Stimulated activated CD8-positive, alpha-beta memory T cell treated with anti-CD3 and anti-CD28 coated beads, Interleukin-12 subunit alpha, Interleukin-12 subunit beta, amount 100 ng/mL, for 1 hour (primary cell): ENCODE measurements around the gene PCDHA13.
"Not testable (repeated sequence)": the region's sequence is repeated elsewhere in the genome, so short reads cannot be mapped to it uniquely, and the experiment has no call there.

ENCODE experiments used
- DNase-seq: peaks from one replicate; pipeline ENCODE4 v3.0.0-alpha.2; 2020; ENCODE audit warnings: low read depth

The PCDHA13 gene

DNA sequence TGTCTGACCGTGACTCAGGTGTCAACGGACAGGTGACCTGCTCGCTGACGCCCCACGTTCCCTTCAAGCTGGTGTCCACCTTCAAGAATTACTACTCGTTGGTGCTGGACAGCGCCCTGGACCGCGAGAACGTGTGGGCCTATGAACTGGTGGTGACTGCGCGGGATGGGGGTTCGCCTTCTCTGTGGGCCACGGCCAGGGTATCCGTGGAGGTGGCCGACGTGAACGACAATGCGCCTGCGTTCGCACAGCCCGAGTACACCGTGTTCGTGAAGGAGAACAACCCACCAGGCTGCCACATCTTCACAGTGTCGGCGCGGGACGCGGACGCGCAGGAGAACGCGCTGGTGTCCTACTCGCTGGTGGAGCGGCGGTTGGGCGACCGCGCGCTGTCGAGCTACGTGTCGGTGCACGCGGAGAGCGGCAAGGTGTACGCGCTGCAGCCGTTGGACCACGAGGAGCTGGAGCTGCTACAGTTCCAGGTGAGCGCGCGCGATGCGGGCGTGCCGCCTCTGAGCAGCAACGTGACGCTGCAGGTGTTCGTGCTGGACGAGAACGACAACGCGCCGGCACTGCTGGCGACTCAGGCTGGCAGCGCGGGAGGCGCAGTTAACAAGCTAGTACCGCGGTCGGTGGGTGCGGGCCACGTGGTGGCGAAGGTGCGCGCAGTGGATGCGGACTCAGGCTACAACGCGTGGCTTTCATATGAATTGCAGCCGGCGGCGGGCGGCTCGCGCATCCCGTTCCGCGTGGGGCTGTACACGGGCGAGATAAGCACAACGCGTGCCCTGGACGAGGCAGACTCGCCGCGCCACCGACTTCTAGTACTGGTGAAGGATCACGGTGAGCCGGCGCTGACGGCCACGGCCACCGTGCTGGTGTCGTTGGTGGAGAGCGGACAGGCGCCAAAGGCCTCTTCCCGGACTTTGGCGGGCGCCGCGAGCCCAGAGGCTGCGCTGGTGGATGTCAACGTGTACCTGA lies 11.4 kb upstream of the PCDHA13 start:
- DNase-seq, result no peak

GRCh38 chr5:140875085-140876065 lies 6.5 kb upstream of the PCDHA13 start, which contains the start of gene PCDHA12:
Gene PCDHA12, plus strand, starts transcription at chr5:140875308. Its CDS starts 165 bp downstream, at chr5:140875473.
- DNase-seq, result no peak

DNA sequence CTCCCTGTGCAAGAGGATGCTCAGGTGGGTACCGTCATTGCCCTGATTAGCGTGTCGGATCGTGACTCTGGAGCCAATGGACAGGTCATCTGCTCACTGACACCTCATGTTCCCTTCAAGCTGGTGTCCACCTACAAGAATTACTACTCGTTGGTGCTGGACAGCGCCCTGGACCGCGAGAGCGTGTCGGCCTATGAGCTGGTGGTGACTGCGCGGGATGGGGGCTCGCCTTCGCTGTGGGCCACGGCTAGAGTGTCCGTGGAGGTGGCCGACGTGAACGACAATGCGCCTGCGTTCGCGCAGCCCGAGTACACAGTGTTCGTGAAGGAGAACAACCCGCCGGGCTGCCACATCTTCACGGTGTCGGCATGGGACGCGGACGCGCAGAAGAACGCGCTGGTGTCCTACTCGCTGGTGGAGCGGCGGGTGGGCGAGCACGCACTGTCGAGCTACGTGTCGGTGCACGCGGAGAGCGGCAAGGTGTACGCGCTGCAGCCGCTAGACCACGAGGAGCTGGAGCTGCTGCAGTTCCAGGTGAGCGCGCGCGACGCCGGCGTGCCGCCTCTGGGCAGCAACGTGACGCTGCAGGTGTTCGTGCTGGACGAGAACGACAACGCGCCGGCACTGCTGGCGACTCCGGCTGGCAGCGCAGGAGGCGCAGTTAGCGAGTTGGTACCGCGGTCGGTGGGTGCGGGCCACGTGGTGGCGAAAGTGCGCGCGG lies 5.2 kb upstream of the PCDHA13 start:
- DNase-seq, result not testable (repeated sequence)

DNA sequence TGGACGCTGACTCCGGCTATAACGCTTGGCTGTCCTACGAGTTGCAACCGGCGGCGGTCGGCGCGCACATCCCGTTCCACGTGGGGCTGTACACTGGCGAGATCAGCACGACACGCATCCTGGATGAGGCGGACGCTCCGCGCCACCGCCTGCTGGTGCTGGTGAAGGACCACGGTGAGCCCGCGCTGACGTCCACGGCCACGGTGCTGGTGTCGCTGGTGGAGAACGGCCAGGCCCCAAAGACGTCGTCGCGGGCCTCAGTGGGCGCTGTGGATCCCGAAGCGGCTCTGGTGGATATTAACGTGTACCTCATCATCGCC lies 4.7 kb upstream of the PCDHA13 start:
- DNase-seq, result no peak

- no peak for DNase-seq
These were observed 621 bp downstream of the PCDHA13 start for GRCh38 chr5:140882591-140882899.

DNA sequence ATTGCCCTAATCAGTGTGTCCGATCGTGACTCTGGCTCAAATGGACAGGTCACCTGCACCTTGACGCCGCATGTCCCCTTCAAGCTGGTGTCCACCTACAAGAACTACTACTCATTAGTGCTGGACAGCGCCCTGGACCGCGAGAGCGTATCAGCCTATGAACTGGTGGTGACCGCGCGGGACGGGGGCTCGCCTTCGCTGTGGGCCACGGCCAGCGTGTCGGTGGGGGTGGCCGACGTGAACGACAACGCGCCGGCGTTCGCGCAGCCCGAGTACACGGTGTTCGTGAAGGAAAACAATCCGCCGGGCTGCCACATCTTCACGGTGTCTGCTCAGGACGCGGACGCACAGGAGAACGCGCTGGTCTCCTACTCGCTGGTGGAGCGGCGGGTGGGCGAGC lies 1.4 kb downstream of the PCDHA13 start:
- DNase-seq, result no peak

GRCh38 chr5:140883927-140884697 lies 2.2 kb downstream of the PCDHA13 start:
- no peak for DNase-seq

DNA sequence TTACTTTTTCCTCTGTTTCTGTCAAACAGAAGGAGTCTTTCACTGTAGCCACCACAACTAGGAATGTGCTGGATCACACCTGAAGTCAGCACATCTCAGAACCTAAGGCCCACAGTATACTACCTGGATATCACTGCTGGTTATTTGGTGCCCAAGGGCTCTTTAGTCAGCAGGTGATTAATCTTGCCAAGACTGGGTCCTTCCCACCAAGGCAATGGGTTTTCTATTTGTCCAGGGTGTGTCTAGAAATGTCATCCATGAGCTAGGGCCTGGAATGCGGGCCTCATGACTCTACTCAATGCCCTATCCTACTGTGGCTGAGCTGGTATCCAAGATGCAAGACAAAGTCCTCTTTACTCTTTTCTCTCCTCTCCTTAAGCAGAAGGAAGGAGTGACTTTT lies 34.4 kb downstream of the PCDHA13 start:
- DNase-seq, result no peak

DNA sequence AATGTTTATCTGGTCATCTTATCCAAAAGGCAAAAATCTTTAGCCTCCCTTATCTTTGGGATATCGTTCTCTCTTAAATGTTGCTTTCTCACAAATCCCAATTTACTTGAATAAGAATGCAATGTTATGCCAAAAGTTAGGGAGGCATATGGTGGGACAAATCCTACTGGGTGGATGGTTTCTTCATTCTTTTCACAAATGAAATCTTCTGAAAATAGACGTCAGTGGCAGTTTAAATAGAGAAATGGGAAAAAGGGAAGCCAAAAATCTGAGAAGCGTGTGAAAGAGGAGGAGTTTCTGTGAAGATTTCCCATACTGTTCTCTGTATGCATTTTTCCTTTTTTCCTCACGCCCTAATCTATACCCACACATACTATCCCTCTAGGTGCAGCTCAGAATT lies 41.7 kb downstream of the PCDHA13 start:
- DNase-seq, result no peak

GRCh38 chr5:140925806-140926442 lies 44.0 kb downstream of the PCDHA13 start, which contains the start of gene PCDHAC1:
Gene PCDHAC1, plus strand, starts transcription at chr5:140926299. Its CDS starts 594 bp downstream, at chr5:140926893.
- DNase-seq, result no peak

- DNase-seq, result no peak
These were observed 44.7 kb downstream of the PCDHA13 start for GRCh38 chr5:140926443-140927227.

GRCh38 chr5:140927228-140927573 lies 45.3 kb downstream of the PCDHA13 start:
- DNase-seq, result no peak
